22Rv1 (cell line): ENCODE data around the gene RBM15B.

Experiments used
- H3K27ac ChIP-seq: fragments of 450-650 bp; 2 replicates; pipeline ENCODE4 v1.5.1; 2017
- CTCF ChIP-seq: fragments of 450-650 bp; IDR thresholded peaks from 2 replicates; pipeline ENCODE4 v1.5.1; 2017; ENCODE audit warnings: mild to moderate bottlenecking
- ZFX ChIP-seq: fragments of 450-650 bp; IDR thresholded peaks from 2 replicates; pipeline ENCODE4 v1.6.1; 2017; ENCODE audit warnings: antibody characterized with exemption, borderline replicate concordance

The RBM15B gene, protein sequence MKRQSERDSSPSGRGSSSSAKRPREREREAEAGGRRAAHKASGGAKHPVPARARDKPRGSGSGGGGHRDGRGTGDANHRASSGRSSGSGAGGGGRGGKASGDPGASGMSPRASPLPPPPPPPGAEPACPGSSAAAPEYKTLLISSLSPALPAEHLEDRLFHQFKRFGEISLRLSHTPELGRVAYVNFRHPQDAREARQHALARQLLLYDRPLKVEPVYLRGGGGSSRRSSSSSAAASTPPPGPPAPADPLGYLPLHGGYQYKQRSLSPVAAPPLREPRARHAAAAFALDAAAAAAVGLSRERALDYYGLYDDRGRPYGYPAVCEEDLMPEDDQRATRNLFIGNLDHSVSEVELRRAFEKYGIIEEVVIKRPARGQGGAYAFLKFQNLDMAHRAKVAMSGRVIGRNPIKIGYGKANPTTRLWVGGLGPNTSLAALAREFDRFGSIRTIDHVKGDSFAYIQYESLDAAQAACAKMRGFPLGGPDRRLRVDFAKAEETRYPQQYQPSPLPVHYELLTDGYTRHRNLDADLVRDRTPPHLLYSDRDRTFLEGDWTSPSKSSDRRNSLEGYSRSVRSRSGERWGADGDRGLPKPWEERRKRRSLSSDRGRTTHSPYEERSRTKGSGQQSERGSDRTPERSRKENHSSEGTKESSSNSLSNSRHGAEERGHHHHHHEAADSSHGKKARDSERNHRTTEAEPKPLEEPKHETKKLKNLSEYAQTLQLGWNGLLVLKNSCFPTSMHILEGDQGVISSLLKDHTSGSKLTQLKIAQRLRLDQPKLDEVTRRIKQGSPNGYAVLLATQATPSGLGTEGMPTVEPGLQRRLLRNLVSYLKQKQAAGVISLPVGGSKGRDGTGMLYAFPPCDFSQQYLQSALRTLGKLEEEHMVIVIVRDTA

DNA sequence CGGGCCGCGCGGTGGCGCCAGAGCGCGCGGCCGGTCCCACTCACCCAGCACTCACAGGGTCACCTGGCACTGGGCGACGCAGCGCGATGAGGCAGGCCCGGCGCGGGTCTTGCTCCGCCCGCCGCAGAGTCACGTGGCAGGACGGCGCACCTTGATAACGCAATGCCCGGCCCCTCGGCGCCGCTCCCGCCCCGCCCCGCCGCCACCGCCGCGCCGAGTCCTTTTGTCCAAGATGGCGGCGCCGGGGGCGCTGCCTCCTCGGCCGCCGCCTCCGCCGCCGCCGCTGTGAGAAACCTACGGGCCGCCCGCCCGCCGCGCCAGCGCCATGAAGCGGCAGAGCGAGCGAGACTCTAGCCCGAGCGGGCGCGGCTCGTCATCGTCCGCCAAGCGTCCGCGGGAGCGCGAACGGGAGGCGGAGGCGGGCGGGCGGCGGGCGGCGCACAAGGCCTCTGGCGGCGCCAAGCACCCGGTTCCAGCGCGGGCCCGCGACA is at the start of gene RBM15B:
RBM15B (plus strand) TSS at position 211 of the 491 bp plus-strand sequence; CDS start at position 326, 115 bp downstream.
- peak; percentile 95 for TF ChIP-seq CTCF
- TF ChIP-seq ZFX = no peak
- peak within 1 kb of the TSS; percentile 89 for H3K27ac ChIP-seq

GRCh38 chr3:51343918-51344687 is 47.0 kb upstream of the RBM15B start:
- H3K27ac ChIP-seq = no peak overlapping the region
- TF ChIP-seq ZFX = no peak
- no peak for TF ChIP-seq CTCF

DNA sequence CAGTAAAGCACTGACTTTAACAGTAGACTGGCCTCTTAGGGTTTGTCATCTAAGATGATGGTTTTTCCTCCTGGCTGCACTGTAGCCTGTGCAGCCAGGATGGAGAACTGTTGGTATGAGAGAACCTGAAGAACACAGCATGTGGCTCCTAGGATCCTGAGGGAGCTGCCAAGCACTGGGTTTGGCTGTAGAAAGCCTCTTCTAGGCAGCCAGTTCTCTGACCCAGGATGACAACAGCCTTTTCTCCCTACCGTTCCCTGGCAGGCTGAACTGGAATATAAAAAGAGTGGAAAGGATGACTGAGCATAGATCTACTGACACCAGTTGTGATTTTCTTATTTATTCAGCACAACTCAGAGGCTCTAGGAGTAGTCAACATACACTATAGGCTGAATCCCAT is 40.3 kb upstream of the RBM15B start:
- H3K27ac ChIP-seq = no peak overlapping the region
- no peak for TF ChIP-seq CTCF

DNA sequence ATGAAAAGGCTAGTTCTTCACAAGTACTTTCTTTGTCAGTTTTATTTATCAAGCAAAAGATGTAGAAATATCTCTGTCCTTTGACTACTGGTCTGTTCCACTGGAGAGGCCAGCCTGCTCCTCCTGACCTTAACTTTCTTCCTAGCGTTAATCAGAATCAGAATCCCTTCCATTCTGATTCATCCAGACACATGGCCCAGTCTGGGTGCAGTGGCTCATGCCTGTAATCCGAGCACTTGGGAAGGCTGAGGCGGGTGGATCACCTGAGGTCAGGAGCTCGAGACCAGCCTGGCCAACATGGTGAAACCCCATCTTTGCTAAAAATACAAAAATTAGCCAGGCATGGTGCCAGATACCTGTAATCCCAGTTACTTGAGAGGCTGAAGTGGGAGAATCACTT is 38.0 kb upstream of the RBM15B start:
- TF ChIP-seq ZFX (no peak), CTCF (no peak)
- no peak overlapping the region for H3K27ac ChIP-seq

DNA sequence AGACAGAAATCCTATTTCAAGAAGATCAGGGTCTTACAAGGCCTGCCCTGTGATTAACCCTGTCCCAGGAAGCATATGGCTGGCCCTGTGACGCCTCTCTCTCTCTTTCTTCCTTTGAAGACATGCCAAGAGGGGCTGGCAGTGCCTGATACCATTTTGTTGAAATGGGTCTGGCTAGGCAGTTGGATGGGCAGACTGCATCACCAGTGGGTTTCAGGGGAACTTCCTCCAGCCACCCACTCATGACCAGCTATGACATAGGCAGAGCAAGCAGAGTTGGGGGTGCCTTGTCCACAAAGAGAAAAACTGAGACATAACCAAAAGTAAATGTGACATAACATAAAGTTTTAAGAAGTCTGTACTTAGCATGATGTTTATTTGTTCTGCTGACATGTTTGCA is 37.4 kb upstream of the RBM15B start:
- no peak overlapping the region for H3K27ac ChIP-seq
- TF ChIP-seq ZFX = no peak
- TF ChIP-seq CTCF = no peak

DNA sequence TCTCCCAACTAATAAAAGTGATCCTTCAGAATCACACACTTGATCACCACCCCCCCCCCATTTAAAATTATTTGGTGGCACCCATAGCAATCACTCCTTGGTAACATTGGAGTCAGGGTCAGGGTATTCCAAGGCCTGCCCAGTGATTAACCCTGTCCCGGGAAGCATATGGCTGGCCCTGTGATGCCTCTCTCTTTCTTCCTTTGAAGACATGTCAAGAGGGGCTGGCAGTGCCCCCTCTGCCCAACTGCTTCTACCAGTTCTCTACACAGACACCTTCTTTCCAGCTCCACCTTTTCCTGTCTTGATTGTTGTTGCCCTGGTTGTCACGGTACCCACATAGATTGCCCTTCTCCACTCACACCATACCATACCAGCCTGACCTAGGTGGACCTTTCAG is 36.9 kb upstream of the RBM15B start:
- H3K27ac ChIP-seq = no peak overlapping the region
- TF ChIP-seq ZFX (no peak), CTCF (no peak)
